Uterus (tissue), 2 donors: ENCODE measurements around the gene EVA1A.
A peak's percentile ranks its signal among the peaks of the same experiment; 100 is the strongest.

Source experiments
- CTCF ChIP-seq, 4 experiments: fragments of 200-600 bp in 2 of 4; fragments of 450-650 bp in 2 of 4; sonication (generic) in 2 of 4; IDR thresholded peaks; one replicate each; pipeline ENCODE4 v1.5.1; 2016 to 2019; ENCODE audit warnings: antibody characterized with exemption in 4 of 4, mild to moderate bottlenecking in 2 of 4, moderate library complexity in 1 of 4
- POLR2A ChIP-seq, 2 donors: fragments of 450-650 bp; IDR thresholded peaks; one replicate each; pipeline ENCODE4 v1.6.1; 2016; ENCODE audit warnings: antibody characterized with exemption in 2 of 2, mild to moderate bottlenecking in 1 of 2, moderate library complexity in 1 of 2

- TF ChIP-seq CTCF (IDR thresholded peaks at IDR 0.05): peak in 2 of 4 experiments; percentile 8 to 13
- no peak for TF ChIP-seq POLR2A (IDR thresholded peaks at IDR 0.05)
Measured at GRCh38 chr2:75560022-75560767, 544 bp downstream of the EVA1A start.
